A549 (cell line): Measurements from ENCODE around the gene MICU2. TPM values are rescaled to one million over a fixed set of nuclear protein-coding genes. Genes with fewer than 3 reads are reported as not detected.

Source experiments
- ATAC-seq, 2 experiments: fragments of 200-7000 bp in 1 of 2; fragments of >200 bp in 1 of 2; cut with Nextera tagmentation in 1 of 2; cut with Tn5 transposase in 1 of 2; 3 replicates each; pipeline versions ENCODE4 v1.8.0 to v1.9.1; 2018 to 2020; ENCODE audit warnings: mild to moderate bottlenecking in 1 of 2, moderate library complexity in 1 of 2
- CTCF ChIA-PET: fragments of 300-600 bp; sonication (Branson Sonifier 250); formaldehyde crosslinking; extraction: SDS; loops from one replicate; lab custom pipeline; 2021; ENCODE audit warnings: antibody characterized with exemption, inconsistent platforms; lab: Yijun Ruan, JAX
- POLR2A ChIA-PET: fragments of 350-600 bp; formaldehyde crosslinking; extraction: SDS; loops from one replicate; lab custom pipeline; 2021; ENCODE audit warnings: antibody characterized with exemption, inconsistent platforms; lab: Yijun Ruan, JAX
- DNase-seq, 2 experiments: peaks; one replicate each; pipeline versions ENCODE4 v3.0.0 to v3.0.0-alpha.2; 2011 to 2016; ENCODE audit warnings: low read depth in 1 of 2, low spot score in 1 of 2
- FAIRE-seq: peaks from 2 replicates; lab custom pipeline; 2011; peaks lifted over from hg19 to GRCh38; lab: Jason Lieb, UNC
- H3K27ac ChIP-seq, 2 experiments: fragments of >200 bp; sonication (Bioruptor Twin); formaldehyde crosslinking; 3 replicates each; pipeline ENCODE4 v1.5.1; 2016 to 2017
- H3K4me1 ChIP-seq: fragments of >200 bp; sonication (Bioruptor Twin); formaldehyde crosslinking; 3 replicates; pipeline ENCODE4 v1.6.1; 2016
- H3K4me2 ChIP-seq: fragments of >200 bp; sonication (Bioruptor Twin); formaldehyde crosslinking; 3 replicates; pipeline ENCODE4 v1.6.1; 2016
- H3K4me3 ChIP-seq: fragments of >200 bp; sonication (Bioruptor Twin); formaldehyde crosslinking; 3 replicates; pipeline ENCODE4 v1.5.1; 2016
- H3K9me3 ChIP-seq: fragments of >200 bp; sonication (Bioruptor Twin); formaldehyde crosslinking; 3 replicates; pipeline ENCODE4 v1.6.1; 2016
- BCL3 ChIP-seq: fragments of >200 bp; sonication (Bioruptor Twin); formaldehyde crosslinking; IDR thresholded peaks from 3 replicates; pipeline ENCODE4 v1.6.1; 2016
- CBX8 ChIP-seq: fragments of 200-600 bp; sonication (generic); IDR thresholded peaks from 2 replicates; pipeline ENCODE4 v1.6.1; 2016
- CEBPB ChIP-seq, 2 experiments: fragments of >200 bp in 1 of 2; sonication (Bioruptor Twin) in 1 of 2; formaldehyde crosslinking in 1 of 2; IDR thresholded peaks; 2 replicates each; pipeline ENCODE4 v1.6.1; 2012 to 2016
- CHD2 ChIP-seq: fragments of 150-350 bp; IDR thresholded peaks from 2 replicates; pipeline ENCODE4 v1.6.1; 2014; ENCODE audit warnings: low read length; ENCODE audit not compliant: partially characterized antibody
- E2F6 ChIP-seq: IDR thresholded peaks from 2 replicates; pipeline ENCODE4 v1.6.1; 2012; ENCODE audit warnings: low read depth, borderline replicate concordance
- EHMT2 ChIP-seq: fragments of 200-600 bp; sonication (generic); IDR thresholded peaks from 2 replicates; pipeline ENCODE4 v1.6.1; 2016; ENCODE audit warnings: antibody characterized with exemption, low read depth, mild to moderate bottlenecking, moderate library complexity
- ELK1 ChIP-seq: fragments of 150-350 bp; IDR thresholded peaks from 2 replicates; pipeline ENCODE4 v1.6.1; 2014; ENCODE audit warnings: low read depth, mild to moderate bottlenecking, low read length
- ESRRA ChIP-seq: fragments of 150-350 bp; IDR thresholded peaks from 2 replicates; pipeline ENCODE4 v1.6.1; 2014; ENCODE audit warnings: mild to moderate bottlenecking, low read length, borderline replicate concordance
- HDAC2 ChIP-seq: fragments of 200-600 bp; sonication (generic); IDR thresholded peaks from 2 replicates; pipeline ENCODE4 v1.6.1; 2016
- HOXB13 ChIP-seq: fragments of 250-450 bp; sonication (Bioruptor Pico); IDR thresholded peaks from 2 replicates; pipeline ENCODE4 v1.5.0; 2020; ENCODE audit warnings: low read depth, mild to moderate bottlenecking, moderate library complexity
- JUN ChIP-seq, 2 experiments: fragments of >200 bp; sonication (Bioruptor Twin); formaldehyde crosslinking; IDR thresholded peaks; 2 replicates in 1 of 2; 3 replicates in 1 of 2; pipeline ENCODE4 v1.6.1; 2016 to 2017
- JUNB ChIP-seq: fragments of >200 bp; sonication (Bioruptor Twin); formaldehyde crosslinking; IDR thresholded peaks from 2 replicates; pipeline ENCODE4 v1.6.1; 2016
- MAX ChIP-seq: IDR thresholded peaks from 2 replicates; pipeline ENCODE4 v1.6.1; 2012
- NFE2L2 ChIP-seq: fragments of 150-350 bp; conservative IDR thresholded peaks from 2 replicates; pipeline ENCODE4 v1.6.1; 2014; ENCODE audit warnings: low read length
- NR3C1 ChIP-seq: fragments of >200 bp; sonication (Bioruptor Twin); formaldehyde crosslinking; IDR thresholded peaks from 3 replicates; pipeline ENCODE4 v1.6.1; 2017
- POLR2A ChIP-seq: IDR thresholded peaks from 2 replicates; pipeline ENCODE4 v1.6.1; 2012; ENCODE audit warnings: mild to moderate bottlenecking, low read length
- POLR2AphosphoS2 ChIP-seq: conservative IDR thresholded peaks from 2 replicates; pipeline ENCODE4 v1.6.1; 2012; ENCODE audit warnings: low read length, improper control_type of control experiment, inconsistent platforms
- RAD21 ChIP-seq, 2 experiments: fragments of >200 bp in 1 of 2; sonication (Bioruptor Twin) in 1 of 2; formaldehyde crosslinking in 1 of 2; IDR thresholded peaks in 1 of 2; conservative IDR thresholded peaks in 1 of 2; 2 replicates in 1 of 2; 3 replicates in 1 of 2; pipeline ENCODE4 v1.6.1; 2012 to 2018; ENCODE audit warnings: inconsistent platforms in 1 of 2
- RCOR1 ChIP-seq: fragments of 150-350 bp; IDR thresholded peaks from 2 replicates; pipeline ENCODE4 v1.6.1; 2014; ENCODE audit warnings: antibody characterized with exemption, low read length, low read depth
- RFX5 ChIP-seq: fragments of 450-650 bp; IDR thresholded peaks from 2 replicates; pipeline ENCODE4 v1.7.1; 2014; ENCODE audit warnings: antibody characterized with exemption, mild to moderate bottlenecking, moderate library complexity
- RNF2 ChIP-seq: fragments of 200-600 bp; sonication (generic); IDR thresholded peaks from 2 replicates; pipeline ENCODE4 v1.6.1; 2016; ENCODE audit warnings: low read depth, mild to moderate bottlenecking, antibody characterized with exemption, moderate library complexity, borderline replicate concordance
- SMC3 ChIP-seq: fragments of >200 bp; sonication (Bioruptor Twin); formaldehyde crosslinking; IDR thresholded peaks from 3 replicates; pipeline ENCODE4 v1.6.1; 2018; ENCODE audit warnings: inconsistent platforms
- TFCP2L1 ChIP-seq: fragments of 250-450 bp; sonication (Bioruptor Pico); IDR thresholded peaks from 2 replicates; pipeline ENCODE4 v1.5.0; 2021; ENCODE audit warnings: mild to moderate bottlenecking
- TP53 ChIP-seq: fragments of 250-450 bp; sonication (Bioruptor Pico); IDR thresholded peaks from 2 replicates; pipeline ENCODE4 v1.5.0; 2021; ENCODE audit warnings: mild to moderate bottlenecking, moderate library complexity
- ZFP36 ChIP-seq: fragments of 450-650 bp; IDR thresholded peaks from 2 replicates; pipeline ENCODE4 v1.6.1; 2014; ENCODE audit warnings: borderline replicate concordance; ENCODE audit not compliant: partially characterized antibody
- WGBS: methylation state at CpG from one replicate; pipeline ENCODE4 v1.1.6; 2017; ENCODE audit errors: missing lambda C conversion rate; 5-methylcytosine and 5-hydroxymethylcytosine counted together
- polyA plus RNA-seq, 4 experiments: library from polyadenylated mRNA; depleted of rRNA in 3 of 4; stranded (reverse); fragments of >200 nt; fragmentation: RNase III in 1 of 4; extraction: RNeasy Plus Mini Kit Qiagen cat#74134 plus additional on column Dnase treatment in 1 of 4; gene quantifications; 2 replicates in 3 of 4; 3 replicates in 1 of 4; pipeline ENCODE4 v1.2.3, GENCODE V29; 2011 to 2017
- TF ChIP-seq, protein P1 (sequence below): fragments of 250-450 bp; sonication (Bioruptor Pico); IDR thresholded peaks from 2 replicates; pipeline ENCODE4 v1.5.0; 2021; ENCODE audit warnings: mild to moderate bottlenecking, moderate library complexity, borderline replicate concordance
- TF ChIP-seq, protein P2 (sequence below): fragments of >200 bp; sonication (Bioruptor Twin); formaldehyde crosslinking; IDR thresholded peaks from 3 replicates; pipeline ENCODE4 v1.5.1; 2016
- TF ChIP-seq, protein P3 (sequence below): IDR thresholded peaks from 2 replicates; pipeline ENCODE4 v1.6.1; 2012

The MICU2 gene
- polyA plus RNA-seq, 2 of the 4 experiments (the other 2 are of a cell fraction): 24.7 to 42.6 TPM

GRCh38 chr13:21636656-21637055 lies 32.7 kb upstream of the MICU2 start:
- Histone ChIP-seq H3K27ac (no peak overlapping the region), H3K4me3 (no peak overlapping the region), H3K4me2 (no peak overlapping the region), H3K4me1 (peaks cover 10% of the 10 kb centered on the region; the same call in 2 of the 3 replicates), H3K9me3 (no peaks in the 10 kb centered on the region)
- DNase-seq (no peak), ATAC-seq (no peak), FAIRE-seq (no peak)
- CTCF ChIA-PET: interaction anchor here (1.1 to 2.0 kb wide), 3 partner anchors 31 to 1121 kb away, joined by 3 to 6 read pairs (median 5); partner anchors contain the start of gene FGF9
- POLR2A ChIA-PET: no interaction called here
- TF ChIP-seq, protein P1, sequence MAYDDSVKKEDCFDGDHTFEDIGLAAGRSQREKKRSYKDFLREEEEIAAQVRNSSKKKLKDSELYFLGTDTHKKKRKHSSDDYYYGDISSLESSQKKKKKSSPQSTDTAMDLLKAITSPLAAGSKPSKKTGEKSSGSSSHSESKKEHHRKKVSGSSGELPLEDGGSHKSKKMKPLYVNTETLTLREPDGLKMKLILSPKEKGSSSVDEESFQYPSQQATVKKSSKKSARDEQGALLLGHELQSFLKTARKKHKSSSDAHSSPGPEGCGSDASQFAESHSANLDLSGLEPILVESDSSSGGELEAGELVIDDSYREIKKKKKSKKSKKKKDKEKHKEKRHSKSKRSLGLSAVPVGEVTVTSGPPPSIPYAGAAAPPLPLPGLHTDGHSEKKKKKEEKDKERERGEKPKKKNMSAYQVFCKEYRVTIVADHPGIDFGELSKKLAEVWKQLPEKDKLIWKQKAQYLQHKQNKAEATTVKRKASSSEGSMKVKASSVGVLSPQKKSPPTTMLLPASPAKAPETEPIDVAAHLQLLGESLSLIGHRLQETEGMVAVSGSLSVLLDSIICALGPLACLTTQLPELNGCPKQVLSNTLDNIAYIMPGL (CRISPR knock-in tag): no peak
- TF ChIP-seq JUN (IDR thresholded peaks at IDR 0.05) (no peak), HOXB13 (no peak), EHMT2 (no peak), RFX5 (no peak), POLR2A (no peak), BCL3 (no peak)
- TF ChIP-seq, protein P2, sequence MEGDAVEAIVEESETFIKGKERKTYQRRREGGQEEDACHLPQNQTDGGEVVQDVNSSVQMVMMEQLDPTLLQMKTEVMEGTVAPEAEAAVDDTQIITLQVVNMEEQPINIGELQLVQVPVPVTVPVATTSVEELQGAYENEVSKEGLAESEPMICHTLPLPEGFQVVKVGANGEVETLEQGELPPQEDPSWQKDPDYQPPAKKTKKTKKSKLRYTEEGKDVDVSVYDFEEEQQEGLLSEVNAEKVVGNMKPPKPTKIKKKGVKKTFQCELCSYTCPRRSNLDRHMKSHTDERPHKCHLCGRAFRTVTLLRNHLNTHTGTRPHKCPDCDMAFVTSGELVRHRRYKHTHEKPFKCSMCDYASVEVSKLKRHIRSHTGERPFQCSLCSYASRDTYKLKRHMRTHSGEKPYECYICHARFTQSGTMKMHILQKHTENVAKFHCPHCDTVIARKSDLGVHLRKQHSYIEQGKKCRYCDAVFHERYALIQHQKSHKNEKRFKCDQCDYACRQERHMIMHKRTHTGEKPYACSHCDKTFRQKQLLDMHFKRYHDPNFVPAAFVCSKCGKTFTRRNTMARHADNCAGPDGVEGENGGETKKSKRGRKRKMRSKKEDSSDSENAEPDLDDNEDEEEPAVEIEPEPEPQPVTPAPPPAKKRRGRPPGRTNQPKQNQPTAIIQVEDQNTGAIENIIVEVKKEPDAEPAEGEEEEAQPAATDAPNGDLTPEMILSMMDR: no peak
- TF ChIP-seq, all 56 proteins: peak for 0
- WGBS: 63% methylated on average over 3 of the region's 3 CpGs

DNA sequence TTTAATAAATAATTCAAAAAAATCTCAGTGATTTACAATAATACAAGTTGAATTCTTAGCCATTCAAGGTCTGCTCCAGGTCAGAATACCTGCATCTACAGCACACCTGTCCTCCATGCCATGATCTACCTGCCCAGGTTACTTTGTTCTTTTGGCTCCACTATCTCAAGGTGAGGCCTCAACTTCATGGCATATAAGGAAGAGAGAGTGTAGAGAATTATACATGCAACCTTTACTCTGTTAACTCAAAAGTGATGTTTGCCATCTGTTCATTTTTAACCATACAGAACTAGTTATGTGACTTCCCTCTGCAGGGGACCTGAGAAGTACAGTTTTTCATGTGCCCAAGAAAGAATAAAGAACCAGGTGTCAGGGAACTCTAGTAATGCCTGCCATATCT lies 28.2 kb upstream of the MICU2 start:
- TF ChIP-seq SMC3 (no peak), CEBPB (IDR thresholded peaks at IDR 0.05) (no peak), MAX (no peak), TP53 (CRISPR knock-in tag) (no peak), RNF2 (no peak), CHD2 (no peak), ELK1 (no peak)
- TF ChIP-seq, protein P3, sequence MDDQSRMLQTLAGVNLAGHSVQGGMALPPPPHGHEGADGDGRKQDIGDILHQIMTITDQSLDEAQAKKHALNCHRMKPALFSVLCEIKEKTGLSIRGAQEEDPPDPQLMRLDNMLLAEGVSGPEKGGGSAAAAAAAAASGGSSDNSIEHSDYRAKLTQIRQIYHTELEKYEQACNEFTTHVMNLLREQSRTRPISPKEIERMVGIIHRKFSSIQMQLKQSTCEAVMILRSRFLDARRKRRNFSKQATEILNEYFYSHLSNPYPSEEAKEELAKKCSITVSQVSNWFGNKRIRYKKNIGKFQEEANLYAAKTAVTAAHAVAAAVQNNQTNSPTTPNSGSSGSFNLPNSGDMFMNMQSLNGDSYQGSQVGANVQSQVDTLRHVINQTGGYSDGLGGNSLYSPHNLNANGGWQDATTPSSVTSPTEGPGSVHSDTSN: no peak
- no peak overlapping the region for H3K4me2 ChIP-seq
- 0 out of 3 replicates have a peak, but pooled peaks cover 4% of the 10 kb centered on the region for H3K4me1 ChIP-seq
- FAIRE-seq (no peak), DNase-seq (no peak), ATAC-seq (no peak)
- ChIA-PET POLR2A (no interaction called here), CTCF (no interaction called here)
- H3K27ac ChIP-seq: no peak overlapping the region
- no peak overlapping the region for H3K4me3 ChIP-seq
- peaks cover 4% of the 10 kb centered on the region; the same call in 1 of the 3 replicates for H3K9me3 ChIP-seq

- peak; percentile 83 to 87; a peak in 5 of 6 replicates for ATAC-seq
- no peak for FAIRE-seq
- DNase-seq: peak; percentile 28 to 45
- H3K4me1 ChIP-seq: no peaks in the 10 kb centered on the region
- ChIA-PET CTCF (interaction anchor here (0.6 to 1.8 kb wide), 6 partner anchors 8 to 1169 kb away, joined by 3 to 9 read pairs (median 4); no protein-coding TSS in a partner anchor), POLR2A (no interaction called here)
- peak overlapping the region; percentile 39; the same call in 2 of the 3 replicates for H3K4me2 ChIP-seq
- H3K4me3 ChIP-seq: no peak overlapping the region
- WGBS: under 1% methylated on average over 8 of the region's 8 CpGs
- no peak overlapping the region for H3K27ac ChIP-seq
- H3K9me3 ChIP-seq: no peaks in the 10 kb centered on the region
- TF ChIP-seq NR3C1: no peak
- no peak for TF ChIP-seq JUNB
- TF ChIP-seq E2F6: peak; percentile 24; the same call in 1 of the 2 replicates
- TF ChIP-seq POLR2AphosphoS2: no peak
- no peak for TF ChIP-seq CBX8
- TF ChIP-seq HDAC2: no peak
- no peak for TF ChIP-seq TFCP2L1 (CRISPR knock-in tag)
- TF ChIP-seq RCOR1: no peak
- TF ChIP-seq ESRRA: no peak
- no peak for TF ChIP-seq ZFP36
- TF ChIP-seq RAD21 (conservative IDR thresholded peaks at IDR 0.05 in 1 of 2, IDR thresholded peaks at IDR 0.05 in 1 of 2): peak; percentile 69 to 71
- TF ChIP-seq NFE2L2: no peak
Observed at GRCh38 chr13:21625366-21625765, 21.4 kb upstream of the MICU2 start.
